GM10266 (cell line): ENCODE measurements around the gene FBL.

ENCODE experiments used
- DNase-seq: peaks from one replicate; pipeline ENCODE4 v3.0.0; 2012; ENCODE audit errors: extremely low spot score
- CTCF ChIP-seq: IDR thresholded peaks from 2 replicates; pipeline ENCODE4 v1.5.1; 2012; ENCODE audit warnings: mild to moderate bottlenecking, low read depth; ENCODE audit not compliant: control insufficient read depth, insufficient read depth; ENCODE audit errors: missing control alignments

Gene FBL

GRCh38 chr19:39840492-39840891 is 5.7 kb downstream of the FBL start:
- no peak for TF ChIP-seq CTCF
- no peak for DNase-seq

GRCh38 chr19:39839678-39840327 is 6.4 kb downstream of the FBL start:
- no peak for DNase-seq
- TF ChIP-seq CTCF, result no peak

GRCh38 chr19:39838569-39838968 is 7.6 kb downstream of the FBL start:
- TF ChIP-seq CTCF, result no peak

GRCh38 chr19:39837978-39838377 is 8.2 kb downstream of the FBL start:
- no peak for TF ChIP-seq CTCF
- no peak for DNase-seq

More at GRCh38 chr19:39838569-39838968, 7.6 kb downstream of the FBL start:
- DNase-seq, result no peak

- DNase-seq, result no peak
- TF ChIP-seq CTCF, result no peak
Measured at GRCh38 chr19:39834287-39834841, 11.8 kb downstream of the FBL start.

GRCh38 chr19:39833464-39834286 is 12.5 kb downstream of the FBL start, which contains the start of gene DYRK1B:
Gene DYRK1B (minus strand): TSS chr19:39834162. CDS start chr19:39831867, 2,295 bp downstream.
- peak; percentile 99 for DNase-seq
- no peak for TF ChIP-seq CTCF

GRCh38 chr19:39833160-39833463 is 13.1 kb downstream of the FBL start:
- no peak for TF ChIP-seq CTCF
- DNase-seq, result no peak
